ENCODE data around the gene MYO3A. TPM values are rescaled to one million over a fixed set of nuclear protein-coding genes. Genes with fewer than 3 reads are reported as not detected.
A peak's percentile ranks its signal among the peaks of the same experiment; 100 is the strongest.

The MYO3A gene
- polyA plus RNA-seq, 1 donor (not counting 4 experiments of a cell fraction or from before 2014, with no cell fraction given): not detected

DNA sequence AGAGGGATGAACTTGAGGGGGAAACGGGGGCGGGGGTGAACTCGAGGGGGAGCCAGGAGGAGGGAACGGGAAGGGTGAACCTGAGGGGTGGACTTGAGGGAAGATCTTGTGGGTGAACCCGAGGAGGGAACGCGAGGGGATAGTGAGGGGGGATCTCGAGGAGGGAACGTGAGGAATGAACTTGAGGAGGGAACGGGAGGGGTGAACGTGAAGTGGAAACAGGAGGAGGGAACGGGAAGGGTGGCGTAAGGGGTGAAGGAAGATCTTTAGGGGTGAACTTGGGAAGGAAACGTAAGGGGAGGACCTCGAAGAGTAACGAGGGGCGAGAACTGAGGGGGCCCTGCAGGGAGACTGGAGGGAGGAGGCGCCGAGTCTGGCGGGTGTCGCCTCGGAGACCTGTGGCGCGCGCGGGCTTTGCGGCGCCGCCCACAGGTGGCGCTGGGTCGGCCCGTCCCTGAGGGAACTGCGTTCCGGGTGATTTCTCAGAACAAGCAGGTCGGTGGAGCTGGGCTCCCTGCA is 651 bp downstream of the MYO3A start:
- Histone ChIP-seq H3K9ac (ENCODE audit: control insufficient read depth, extremely low read depth, insufficient read depth, low read length) (no peak overlapping the region), H4K20me1 (ENCODE audit: control insufficient read depth, extremely low read depth, insufficient read depth, low read length) (no peaks in the 10 kb centered on the region), H3K4me3 (ENCODE audit: control insufficient read depth in 2 of 3, extremely low read depth in 1 of 3, insufficient read depth in 2 of 3, low read depth in 1 of 3, low read length in 3 of 3) (no peak overlapping the region), H3K4me1 (ENCODE audit: control insufficient read depth, extremely low read depth, insufficient read depth, low read length) (no peaks in the 10 kb centered on the region), H3K9me3 (ENCODE audit: control insufficient read depth, low read depth, low read length) (no peaks in the 10 kb centered on the region), H3K4me2 (ENCODE audit: control insufficient read depth, extremely low read depth, insufficient read depth, low read depth, low read length) (no peak overlapping the region), H3K79me2 (ENCODE audit: control insufficient read depth, insufficient read depth, low read length) (no peaks in the 10 kb centered on the region), H3K36me3 (ENCODE audit: control insufficient read depth in 2 of 2, extremely low read depth in 1 of 2, insufficient read depth in 2 of 2, low read length in 2 of 2) (no peaks in the 10 kb centered on the region), H3K27ac (ENCODE audit: control insufficient read depth, insufficient read depth, low read length) (no peak overlapping the region), H3K9me1 (ENCODE audit: control insufficient read depth, extremely low read depth, insufficient read depth, low read length) (no peaks in the 10 kb centered on the region), H2AFZ (ENCODE audit: control insufficient read depth, low read length) (no peak overlapping the region), H3K27me3 (ENCODE audit: control insufficient read depth, extremely low read depth, insufficient read depth, low read length) (peaks cover 19% of the 10 kb centered on the region)
- DNase-seq (ENCODE audit: low read depth, low spot score) (no peak), FAIRE-seq (no peak)
- dilution Hi-C loops (cut with MboI; ENCODE audit: extremely low pct_ligation_motif_present, low sequenced_read_pairs): no loop called here
- TF ChIP-seq, protein P1, sequence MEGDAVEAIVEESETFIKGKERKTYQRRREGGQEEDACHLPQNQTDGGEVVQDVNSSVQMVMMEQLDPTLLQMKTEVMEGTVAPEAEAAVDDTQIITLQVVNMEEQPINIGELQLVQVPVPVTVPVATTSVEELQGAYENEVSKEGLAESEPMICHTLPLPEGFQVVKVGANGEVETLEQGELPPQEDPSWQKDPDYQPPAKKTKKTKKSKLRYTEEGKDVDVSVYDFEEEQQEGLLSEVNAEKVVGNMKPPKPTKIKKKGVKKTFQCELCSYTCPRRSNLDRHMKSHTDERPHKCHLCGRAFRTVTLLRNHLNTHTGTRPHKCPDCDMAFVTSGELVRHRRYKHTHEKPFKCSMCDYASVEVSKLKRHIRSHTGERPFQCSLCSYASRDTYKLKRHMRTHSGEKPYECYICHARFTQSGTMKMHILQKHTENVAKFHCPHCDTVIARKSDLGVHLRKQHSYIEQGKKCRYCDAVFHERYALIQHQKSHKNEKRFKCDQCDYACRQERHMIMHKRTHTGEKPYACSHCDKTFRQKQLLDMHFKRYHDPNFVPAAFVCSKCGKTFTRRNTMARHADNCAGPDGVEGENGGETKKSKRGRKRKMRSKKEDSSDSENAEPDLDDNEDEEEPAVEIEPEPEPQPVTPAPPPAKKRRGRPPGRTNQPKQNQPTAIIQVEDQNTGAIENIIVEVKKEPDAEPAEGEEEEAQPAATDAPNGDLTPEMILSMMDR (optimal IDR thresholded peaks at IDR 0.05 in 1 of 3, IDR thresholded peaks at IDR 0.05 in 1 of 3, conservative IDR thresholded peaks at IDR 0.05 in 1 of 3; ENCODE audit: extremely low read depth in 1 of 3, insufficient read depth in 2 of 3, low read length in 3 of 3): peak in 2 of 3 experiments; percentile 29 to 47
- TF ChIP-seq EZH2 (IDR thresholded peaks at IDR 0.05; ENCODE audit: low read length): peak; percentile 71

DNA sequence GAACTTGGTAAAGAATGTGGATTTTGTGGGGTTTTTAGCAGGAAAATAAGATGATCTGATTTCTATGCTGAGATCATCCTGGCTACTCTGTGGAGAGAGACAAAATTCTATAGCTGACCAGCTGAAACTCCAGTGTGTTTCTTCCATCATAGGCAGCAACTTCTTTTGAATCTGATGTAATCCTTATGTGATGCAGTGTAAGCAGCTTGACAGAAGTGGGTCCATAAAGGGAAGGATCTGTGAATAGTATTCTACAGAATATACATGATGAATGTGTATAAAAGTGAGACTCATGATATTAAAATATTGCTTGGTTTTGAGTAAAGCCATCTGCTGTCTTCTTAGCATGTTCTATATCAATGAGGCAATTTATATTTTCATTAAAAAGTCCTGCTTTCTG is 4.4 kb downstream of the MYO3A start:
- Histone ChIP-seq H3K9me3 (ENCODE audit: control insufficient read depth, low read depth, low read length) (no peaks in the 10 kb centered on the region), H3K27me3 (ENCODE audit: control insufficient read depth, extremely low read depth, insufficient read depth, low read length) (peaks cover 19% of the 10 kb centered on the region), H3K4me1 (ENCODE audit: control insufficient read depth, extremely low read depth, insufficient read depth, low read length) (no peaks in the 10 kb centered on the region), H3K36me3 (ENCODE audit: control insufficient read depth in 2 of 2, extremely low read depth in 1 of 2, insufficient read depth in 2 of 2, low read length in 2 of 2) (no peaks in the 10 kb centered on the region), H3K79me2 (ENCODE audit: control insufficient read depth, insufficient read depth, low read length) (no peaks in the 10 kb centered on the region), H3K27ac (ENCODE audit: control insufficient read depth, insufficient read depth, low read length) (no peak overlapping the region), H3K9me1 (ENCODE audit: control insufficient read depth, extremely low read depth, insufficient read depth, low read length) (no peaks in the 10 kb centered on the region), H3K4me3 (ENCODE audit: control insufficient read depth in 2 of 3, extremely low read depth in 1 of 3, insufficient read depth in 2 of 3, low read depth in 1 of 3, low read length in 3 of 3) (no peak overlapping the region), H3K4me2 (ENCODE audit: control insufficient read depth, extremely low read depth, insufficient read depth, low read depth, low read length) (no peak overlapping the region), H3K9ac (ENCODE audit: control insufficient read depth, extremely low read depth, insufficient read depth, low read length) (no peak overlapping the region), H4K20me1 (ENCODE audit: control insufficient read depth, extremely low read depth, insufficient read depth, low read length) (no peaks in the 10 kb centered on the region), H2AFZ (ENCODE audit: control insufficient read depth, low read length) (no peak overlapping the region)
- dilution Hi-C loops (cut with MboI; ENCODE audit: extremely low pct_ligation_motif_present, low sequenced_read_pairs): no loop called here
- DNase-seq (ENCODE audit: low read depth, low spot score) (no peak), FAIRE-seq (no peak)
- TF ChIP-seq EZH2 (IDR thresholded peaks at IDR 0.05; ENCODE audit: low read length): no peak
- TF ChIP-seq, protein P1 (optimal IDR thresholded peaks at IDR 0.05 in 1 of 3, IDR thresholded peaks at IDR 0.05 in 1 of 3, conservative IDR thresholded peaks at IDR 0.05 in 1 of 3; ENCODE audit: extremely low read depth in 1 of 3, insufficient read depth in 2 of 3, low read length in 3 of 3): no peak
